Measurements from ENCODE around the gene TRIM3.

Gene TRIM3

DNA sequence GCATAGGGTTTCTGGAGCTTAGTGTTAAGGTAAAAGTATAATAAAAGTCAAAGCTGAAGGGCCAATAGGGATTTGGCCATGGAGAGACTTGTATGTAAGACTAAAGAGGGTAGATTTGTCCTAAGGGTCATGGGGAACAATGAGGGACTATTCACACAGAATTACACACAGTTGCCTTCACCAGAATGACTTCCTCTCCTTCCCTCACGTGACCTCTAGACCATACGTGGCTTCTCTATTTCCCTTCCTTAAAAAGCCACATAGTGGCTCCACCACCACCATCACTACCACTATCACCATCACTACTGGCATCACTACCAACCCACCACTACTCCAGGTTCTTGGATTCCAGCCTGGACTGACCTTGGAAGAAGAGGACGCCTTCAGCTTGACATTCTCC lies 35.7 kb downstream of the TRIM3 start:
- no peaks in the 10 kb centered on the region for H3K9me3 Mint-ChIP-seq
- H3K27ac Mint-ChIP-seq, result no peak overlapping the region
- no peaks in the 10 kb centered on the region for H3K36me3 Mint-ChIP-seq (ENCODE audit: low read depth)
- H3K27me3 Mint-ChIP-seq (ENCODE audit: low read depth), result no peaks in the 10 kb centered on the region
- H3K4me1 Mint-ChIP-seq (ENCODE audit: low read depth), result peaks cover 6% of the 10 kb centered on the region
- no peak for DNase-seq (ENCODE audit: low spot score)
- no peak overlapping the region for H3K4me3 Mint-ChIP-seq

DNA sequence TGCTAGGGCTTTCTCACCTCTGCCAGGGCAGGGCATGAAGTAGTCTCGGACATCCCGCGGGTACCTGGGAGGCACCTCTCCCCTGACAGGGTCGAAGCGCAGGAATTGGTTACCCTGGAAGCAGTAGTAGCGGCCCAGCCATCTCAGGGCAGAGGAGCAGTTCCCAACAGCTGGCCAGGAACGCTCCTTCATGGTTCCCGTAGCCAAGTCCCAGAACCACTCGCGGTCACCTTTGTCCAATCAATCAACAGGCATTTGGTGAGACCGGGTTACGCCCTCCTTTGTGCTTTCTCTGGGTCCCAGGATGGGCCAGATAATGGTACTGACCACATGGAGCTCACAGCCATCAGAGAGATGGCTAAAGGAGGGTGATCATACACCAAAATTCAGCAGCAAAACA lies 36.3 kb downstream of the TRIM3 start:
- Mint-ChIP-seq H3K27ac (no peak overlapping the region), H3K4me1 (ENCODE audit: low read depth) (peaks cover 8% of the 10 kb centered on the region), H3K27me3 (ENCODE audit: low read depth) (no peaks in the 10 kb centered on the region), H3K9me3 (no peaks in the 10 kb centered on the region), H3K4me3 (no peak overlapping the region), H3K36me3 (ENCODE audit: low read depth) (no peaks in the 10 kb centered on the region)
- no peak for DNase-seq (ENCODE audit: low spot score)

DNA sequence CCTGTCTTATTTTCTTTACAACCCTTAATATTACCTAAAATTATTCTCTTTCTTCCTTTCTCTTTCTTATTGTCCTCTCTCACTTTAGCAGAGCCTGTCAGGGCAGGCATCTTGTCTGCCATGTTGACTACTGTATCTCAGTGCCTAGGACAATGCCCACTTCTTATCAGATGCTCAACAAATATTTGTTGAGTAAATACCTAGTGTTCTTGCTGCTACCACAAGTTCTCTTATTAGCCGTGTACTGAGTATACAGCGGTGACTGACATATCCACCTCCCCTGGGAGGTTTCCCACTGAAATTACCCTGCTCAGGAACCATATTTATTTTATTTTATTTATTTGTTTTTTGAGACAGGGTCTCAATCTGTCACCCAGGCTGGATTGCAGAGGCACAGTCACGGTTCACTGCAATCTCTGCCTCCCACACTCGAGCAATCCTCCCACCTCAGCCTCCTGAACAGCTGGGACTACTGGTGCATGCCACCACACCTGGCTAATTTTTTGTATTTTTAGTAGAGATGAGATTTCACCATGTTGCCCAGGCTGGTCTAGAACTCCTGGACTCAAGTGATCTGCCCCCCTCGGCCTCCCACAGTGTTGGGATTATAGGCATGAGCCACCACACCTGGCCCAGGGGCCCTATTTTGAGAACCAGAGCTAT lies 39.6 kb downstream of the TRIM3 start:
- Mint-ChIP-seq H3K4me1 (ENCODE audit: low read depth) (peaks cover 6% of the 10 kb centered on the region), H3K27ac (no peak overlapping the region), H3K27me3 (ENCODE audit: low read depth) (no peaks in the 10 kb centered on the region), H3K36me3 (ENCODE audit: low read depth) (no peaks in the 10 kb centered on the region), H3K9me3 (no peaks in the 10 kb centered on the region), H3K4me3 (no peak overlapping the region)
- DNase-seq (ENCODE audit: low spot score), result no peak

DNA sequence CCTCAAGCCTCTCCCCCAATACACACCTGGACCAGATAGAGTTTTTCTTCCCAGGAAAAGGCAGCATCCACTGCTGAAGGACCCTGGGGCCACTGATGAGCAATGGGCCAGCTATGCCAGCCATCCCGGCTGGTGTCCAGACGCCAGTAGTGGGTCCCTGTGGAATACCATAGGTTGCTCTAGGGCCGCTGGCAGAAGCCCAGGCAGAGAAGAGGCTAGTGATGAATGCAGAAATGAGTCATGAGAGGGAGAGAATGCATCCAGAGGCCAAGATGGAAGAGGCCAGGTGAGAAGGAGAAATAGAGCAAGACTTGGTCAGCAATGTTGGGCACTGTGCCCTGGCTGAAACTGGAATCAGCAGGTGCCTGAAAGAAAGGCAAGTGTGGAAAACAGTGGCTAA lies 41.9 kb downstream of the TRIM3 start:
- Mint-ChIP-seq H3K4me1 (ENCODE audit: low read depth) (peaks cover 6% of the 10 kb centered on the region), H3K27me3 (ENCODE audit: low read depth) (peaks cover 6% of the 10 kb centered on the region), H3K36me3 (ENCODE audit: low read depth) (no peaks in the 10 kb centered on the region), H3K9me3 (no peaks in the 10 kb centered on the region), H3K4me3 (no peak overlapping the region), H3K27ac (no peak overlapping the region)
- no peak for DNase-seq (ENCODE audit: low spot score)

DNA sequence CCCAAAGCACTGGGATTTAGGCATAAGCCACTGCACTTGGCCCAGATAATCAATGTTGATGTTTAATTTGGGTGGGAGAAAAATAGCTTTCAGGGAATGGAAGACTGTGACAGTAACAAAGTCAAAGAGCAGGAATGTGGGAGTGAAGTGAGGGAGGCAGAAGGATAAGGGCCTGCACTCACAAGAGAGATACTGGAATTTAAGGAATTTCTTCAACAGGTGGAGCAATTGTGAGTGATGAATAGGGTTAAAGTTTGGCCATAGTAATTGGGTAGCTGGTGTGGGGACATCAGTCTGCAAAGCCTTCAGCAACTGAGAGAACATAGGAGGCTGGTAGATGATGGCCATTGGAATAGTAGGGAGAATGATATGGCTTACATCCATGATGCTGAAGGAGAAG lies 46.2 kb downstream of the TRIM3 start:
- Mint-ChIP-seq H3K4me1 (ENCODE audit: low read depth) (no peaks in the 10 kb centered on the region), H3K36me3 (ENCODE audit: low read depth) (no peaks in the 10 kb centered on the region), H3K4me3 (no peak overlapping the region), H3K9me3 (no peaks in the 10 kb centered on the region), H3K27ac (no peak overlapping the region), H3K27me3 (ENCODE audit: low read depth) (peaks cover 40% of the 10 kb centered on the region)
- no peak for DNase-seq (ENCODE audit: low spot score)

DNA sequence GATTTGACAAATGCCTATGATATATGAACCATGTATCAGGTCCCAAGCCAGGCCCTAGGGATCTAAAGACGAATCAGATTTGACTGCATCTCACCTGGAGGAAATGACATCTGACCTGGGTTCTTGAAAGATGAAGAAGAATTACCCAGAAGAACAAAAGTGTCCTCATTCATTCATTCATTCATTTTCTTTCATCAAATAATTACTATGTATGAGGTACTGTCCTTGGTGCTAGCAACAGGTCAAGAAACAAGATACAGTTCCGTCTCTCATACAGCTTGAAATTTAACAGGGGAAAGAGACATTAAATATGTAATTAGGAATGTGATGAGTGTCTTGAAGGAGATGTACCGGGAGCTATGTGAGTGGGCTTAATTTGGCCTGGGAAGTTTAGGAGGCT lies 53.1 kb downstream of the TRIM3 start:
- H3K9me3 Mint-ChIP-seq, result no peaks in the 10 kb centered on the region
- H3K4me1 Mint-ChIP-seq (ENCODE audit: low read depth), result peaks cover 3% of the 10 kb centered on the region
- H3K27ac Mint-ChIP-seq, result no peak overlapping the region
- no peaks in the 10 kb centered on the region for H3K36me3 Mint-ChIP-seq (ENCODE audit: low read depth)
- H3K4me3 Mint-ChIP-seq, result no peak overlapping the region
- DNase-seq (ENCODE audit: low spot score), result no peak
- peaks cover 50% of the 10 kb centered on the region for H3K27me3 Mint-ChIP-seq (ENCODE audit: low read depth)

DNA sequence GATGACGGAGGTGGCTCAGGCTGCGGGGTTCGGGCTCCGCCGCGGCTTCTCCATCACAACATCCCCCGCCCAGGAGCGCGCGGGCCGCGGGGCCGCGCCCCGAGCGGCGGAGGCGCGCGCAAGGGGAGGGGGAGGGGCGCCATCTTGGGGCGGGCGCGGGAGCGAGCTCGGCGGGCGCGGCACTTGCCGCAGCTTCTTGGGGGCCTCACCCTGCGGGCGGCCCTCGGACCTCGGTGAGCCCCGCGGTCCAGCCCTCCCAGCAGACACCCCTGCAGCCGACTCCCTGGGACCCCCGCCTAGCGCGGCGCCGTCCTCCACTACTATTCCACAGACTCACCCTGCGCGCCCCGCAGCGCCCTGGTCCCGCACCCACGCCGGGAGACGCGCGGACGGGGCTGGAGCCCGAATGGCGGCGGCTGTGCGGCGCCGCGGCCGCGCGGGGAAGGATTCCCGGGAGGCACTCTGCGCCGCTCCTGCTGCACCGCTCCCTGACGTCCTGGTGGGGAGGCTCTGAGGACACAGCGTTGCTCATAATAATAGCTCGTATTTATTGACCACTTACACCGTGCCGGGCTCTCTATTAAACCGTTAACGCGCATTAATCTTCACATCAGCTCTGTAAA lies 54.6 kb downstream of the TRIM3 start, which contains the start of gene APBB1:
Gene APBB1 (minus strand): TSS at position 86 of the 623 bp plus-strand sequence. CDS start 7,747 bp downstream, outside the sequence.
- Mint-ChIP-seq H3K4me3 (peak within 1 kb of the TSS; percentile 72), H3K36me3 (ENCODE audit: low read depth) (no peaks in the 10 kb centered on the region), H3K27ac (peak within 1 kb of the TSS; percentile 47), H3K27me3 (ENCODE audit: low read depth) (peaks cover 38% of the 10 kb centered on the region), H3K9me3 (no peaks in the 10 kb centered on the region), H3K4me1 (ENCODE audit: low read depth) (peaks cover 3% of the 10 kb centered on the region)
- DNase-seq (ENCODE audit: low spot score), result peak; percentile 67

DNA sequence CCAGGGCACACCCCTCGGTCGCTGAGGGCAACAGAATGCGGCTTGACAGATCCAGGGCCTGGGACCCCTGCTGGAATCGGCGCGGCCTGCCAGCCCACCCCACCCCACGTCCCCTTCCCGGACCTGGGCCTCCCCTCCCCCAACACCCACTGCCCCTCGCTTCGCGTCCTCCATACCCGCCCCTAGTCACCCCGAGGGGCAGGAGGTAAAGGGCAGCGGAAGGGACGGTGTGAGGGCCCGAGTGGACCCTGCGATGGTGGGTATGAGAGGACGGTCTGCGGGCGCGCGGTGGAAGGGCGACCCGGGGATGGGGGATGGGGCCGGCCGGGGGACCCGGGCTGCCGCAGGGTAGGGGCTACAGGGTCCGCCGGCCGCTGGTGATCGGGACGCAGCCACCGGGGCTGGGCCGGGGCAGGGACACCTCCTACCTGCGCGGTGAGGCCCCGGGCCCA lies 55.2 kb downstream of the TRIM3 start:
- Mint-ChIP-seq H3K9me3 (no peaks in the 10 kb centered on the region), H3K4me3 (no peak overlapping the region), H3K36me3 (ENCODE audit: low read depth) (no peaks in the 10 kb centered on the region), H3K27ac (no peak overlapping the region), H3K4me1 (ENCODE audit: low read depth) (peaks cover 3% of the 10 kb centered on the region), H3K27me3 (ENCODE audit: low read depth) (peaks cover 33% of the 10 kb centered on the region)
- DNase-seq (ENCODE audit: low spot score), result no peak

DNA sequence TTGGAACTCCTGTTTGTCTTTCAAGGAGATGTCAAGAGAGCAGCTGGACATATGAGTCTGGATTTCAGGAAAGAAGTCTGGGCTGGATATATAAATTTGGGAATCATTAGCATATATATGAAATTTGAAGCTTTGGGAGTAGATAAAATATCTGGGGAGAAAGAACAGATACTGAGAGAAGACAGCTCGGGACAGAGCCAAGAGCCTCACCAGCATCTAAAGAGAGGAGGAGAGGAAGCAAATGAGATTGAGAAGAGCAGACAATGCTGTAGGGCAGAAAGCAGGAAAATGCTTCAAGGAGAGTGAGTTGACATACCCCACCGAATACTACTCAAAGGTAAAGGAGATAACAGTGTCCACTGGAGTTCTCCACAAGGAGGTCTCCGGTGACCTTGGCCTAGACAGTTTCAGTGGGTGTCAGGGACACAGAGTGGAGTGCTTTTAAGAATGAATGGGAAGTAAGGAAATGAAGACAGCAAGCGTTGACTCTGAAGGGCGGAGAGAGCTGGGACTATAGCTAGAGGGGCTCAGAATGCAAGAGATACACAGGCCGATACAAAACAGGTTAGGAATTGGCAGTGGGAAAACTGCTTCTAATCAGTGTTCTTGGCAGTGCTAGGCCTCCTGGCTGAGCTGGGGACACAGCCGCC lies 55.7 kb downstream of the TRIM3 start:
- no peak for DNase-seq (ENCODE audit: low spot score)
- no peak overlapping the region for H3K27ac Mint-ChIP-seq

DNA sequence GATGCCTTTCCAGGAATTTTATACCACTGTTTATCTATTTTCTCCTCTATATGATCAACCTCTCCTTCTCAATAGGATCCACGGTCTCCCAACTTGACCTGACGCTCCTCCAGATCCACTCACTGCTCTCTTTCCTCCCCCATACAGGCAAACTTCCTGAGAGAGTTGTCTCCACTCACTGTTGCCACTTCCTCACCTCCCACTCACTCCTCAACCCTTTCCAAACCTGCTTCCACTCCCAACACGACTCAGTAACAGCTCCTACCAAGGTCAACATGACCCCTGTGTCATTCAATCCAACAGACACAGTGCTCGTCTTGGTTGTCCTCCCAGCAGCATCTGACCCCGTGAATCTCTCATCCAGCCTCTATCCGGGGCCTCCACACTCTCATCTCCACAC lies 57.9 kb downstream of the TRIM3 start:
- Mint-ChIP-seq H3K36me3 (ENCODE audit: low read depth) (peaks cover 6% of the 10 kb centered on the region), H3K9me3 (no peaks in the 10 kb centered on the region), H3K4me1 (ENCODE audit: low read depth) (peaks cover 7% of the 10 kb centered on the region), H3K4me3 (no peak overlapping the region), H3K27ac (no peak overlapping the region), H3K27me3 (ENCODE audit: low read depth) (peaks cover 9% of the 10 kb centered on the region)
- DNase-seq (ENCODE audit: low spot score), result no peak

More for the DNA sequence above, 55.7 kb downstream of the TRIM3 start:
- Mint-ChIP-seq H3K36me3 (ENCODE audit: low read depth) (peaks cover 3% of the 10 kb centered on the region), H3K9me3 (no peaks in the 10 kb centered on the region), H3K4me3 (no peak overlapping the region), H3K27me3 (ENCODE audit: low read depth) (peaks cover 27% of the 10 kb centered on the region), H3K4me1 (ENCODE audit: low read depth) (peaks cover 6% of the 10 kb centered on the region)

DNA sequence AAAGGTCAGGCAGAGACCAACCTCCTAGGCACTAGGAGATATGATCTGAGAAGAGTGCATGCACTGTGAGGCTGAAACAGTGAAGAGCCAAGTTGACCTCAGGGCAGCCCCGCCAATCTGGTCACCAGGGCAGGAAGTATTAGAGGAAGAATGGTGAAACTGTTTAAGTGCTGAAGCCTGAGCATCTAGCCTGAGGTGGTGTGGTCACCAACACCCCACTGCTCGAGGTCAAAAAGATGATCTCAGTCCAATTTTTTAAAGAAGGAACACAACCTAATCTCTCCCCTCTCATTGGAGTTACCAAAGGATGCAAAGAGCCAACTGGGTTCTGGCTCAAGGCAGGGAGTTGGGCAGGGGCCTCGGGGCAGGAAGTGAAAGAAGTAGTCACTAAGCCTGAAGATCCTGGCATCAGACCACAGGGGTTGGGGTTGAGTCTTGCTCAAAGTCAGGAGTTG lies 58.8 kb downstream of the TRIM3 start:
- Mint-ChIP-seq H3K4me1 (ENCODE audit: low read depth) (peaks cover 7% of the 10 kb centered on the region), H3K27ac (no peak overlapping the region), H3K9me3 (no peaks in the 10 kb centered on the region), H3K27me3 (ENCODE audit: low read depth) (peaks cover 2% of the 10 kb centered on the region), H3K36me3 (ENCODE audit: low read depth) (peaks cover 11% of the 10 kb centered on the region), H3K4me3 (no peak overlapping the region)
- DNase-seq (ENCODE audit: low spot score), result peak; percentile 30

DNA sequence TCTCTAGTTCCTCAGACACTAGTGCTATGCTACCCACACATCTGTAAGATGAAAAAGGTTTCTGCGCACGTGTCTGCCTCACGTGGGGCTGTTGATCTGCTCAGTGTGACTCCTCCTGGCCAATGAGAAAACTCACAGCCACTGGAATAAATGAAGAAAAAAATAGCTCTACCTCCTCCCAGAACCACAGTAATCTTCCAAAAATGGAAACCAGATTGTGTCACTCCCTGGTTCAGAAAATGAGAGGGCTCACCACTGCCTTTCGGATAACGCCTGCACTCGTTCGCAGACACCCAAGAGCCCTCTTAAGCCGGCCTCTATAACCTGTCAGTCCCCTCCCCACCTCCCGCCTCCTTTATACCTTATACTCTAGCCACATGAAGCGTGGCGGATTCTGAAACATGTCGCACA lies 59.9 kb downstream of the TRIM3 start:
- Mint-ChIP-seq H3K4me1 (ENCODE audit: low read depth) (peaks cover 5% of the 10 kb centered on the region), H3K9me3 (no peaks in the 10 kb centered on the region), H3K36me3 (ENCODE audit: low read depth) (peaks cover 21% of the 10 kb centered on the region), H3K27me3 (ENCODE audit: low read depth) (no peaks in the 10 kb centered on the region), H3K4me3 (no peak overlapping the region), H3K27ac (no peak overlapping the region)
- DNase-seq (ENCODE audit: low spot score), result peak; percentile 49

DNA sequence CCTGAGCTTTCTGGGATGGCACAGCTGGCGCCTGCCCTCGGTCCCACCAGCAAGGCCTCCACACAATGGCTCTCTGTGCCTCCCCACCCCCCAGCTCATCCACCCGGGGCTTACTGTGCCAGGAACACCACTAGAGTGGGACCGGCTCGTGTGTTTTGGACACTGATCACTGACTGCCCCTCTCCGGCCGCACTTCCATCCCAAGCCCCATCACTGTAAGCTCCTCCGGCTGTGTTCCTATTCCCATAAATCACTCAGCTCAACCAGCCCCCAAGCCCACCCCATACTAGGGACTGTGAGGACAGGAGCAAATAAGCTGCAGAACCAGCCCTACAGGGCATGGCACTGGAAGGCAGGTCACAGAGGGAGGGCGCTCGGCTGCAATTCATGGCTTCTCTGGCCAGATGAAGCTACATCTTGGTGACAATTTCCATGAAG lies 62.1 kb downstream of the TRIM3 start:
- H3K9me3 Mint-ChIP-seq, result no peaks in the 10 kb centered on the region
- no peak for DNase-seq (ENCODE audit: low spot score)
- peaks cover 18% of the 10 kb centered on the region for H3K4me1 Mint-ChIP-seq (ENCODE audit: low read depth)
- peaks cover 30% of the 10 kb centered on the region for H3K36me3 Mint-ChIP-seq (ENCODE audit: low read depth)
- H3K27me3 Mint-ChIP-seq (ENCODE audit: low read depth), result no peaks in the 10 kb centered on the region
- no peak overlapping the region for H3K27ac Mint-ChIP-seq
- no peak overlapping the region for H3K4me3 Mint-ChIP-seq

DNA sequence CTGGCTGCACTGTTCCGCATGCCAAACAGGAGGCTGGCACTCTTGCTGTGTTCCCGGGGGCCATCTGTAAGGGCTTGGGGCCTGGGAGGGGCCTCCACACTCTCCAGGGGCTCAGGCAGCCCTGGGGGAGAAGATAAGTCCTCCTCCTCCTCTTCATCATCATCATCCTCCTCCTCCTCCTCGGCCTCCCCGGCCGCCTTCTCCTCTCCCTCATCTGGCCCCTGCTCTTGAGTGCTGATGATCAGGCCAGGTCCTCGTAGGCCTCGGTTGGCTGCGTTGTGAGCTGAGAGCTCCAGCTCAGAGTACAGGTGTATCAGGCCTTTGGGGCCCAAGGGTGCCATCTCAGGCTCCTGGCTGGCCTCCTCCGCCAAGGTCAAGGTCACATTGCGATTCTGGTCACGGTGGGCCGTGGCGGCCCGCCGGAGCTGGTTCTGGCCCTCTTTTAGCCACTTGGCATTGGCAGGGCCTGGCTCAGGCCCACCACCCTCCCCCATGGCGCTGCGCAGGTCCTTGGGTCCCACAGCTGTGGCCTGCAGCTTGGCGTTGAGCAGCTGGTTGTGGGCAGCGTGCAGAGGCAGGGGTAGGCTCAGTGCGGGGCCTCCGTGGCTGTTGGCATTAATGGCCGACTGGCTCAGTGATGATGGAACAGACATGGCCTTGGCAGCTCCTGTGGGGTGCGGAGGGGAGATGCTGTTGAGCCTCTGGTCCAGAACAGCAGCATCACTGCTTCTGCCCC lies 62.9 kb downstream of the TRIM3 start:
- Mint-ChIP-seq H3K27me3 (ENCODE audit: low read depth) (no peaks in the 10 kb centered on the region), H3K27ac (peak overlapping the region; percentile 37), H3K4me3 (no peak overlapping the region), H3K4me1 (ENCODE audit: low read depth) (peaks cover 26% of the 10 kb centered on the region), H3K9me3 (no peaks in the 10 kb centered on the region), H3K36me3 (ENCODE audit: low read depth) (peaks cover 31% of the 10 kb centered on the region)
- no peak for DNase-seq (ENCODE audit: low spot score)
